Measurements from ENCODE around the gene FETUB. TPM values are rescaled to one million over a fixed set of nuclear protein-coding genes. Genes with fewer than 3 reads are reported as not detected.

The FETUB gene
- total RNA-seq, 1 donor from 2014 or later: not detected

- no peaks in the 10 kb centered on the region for H4K20me1 ChIP-seq (ENCODE audit: low read depth)
- H3K4me2 ChIP-seq: no peak overlapping the region
- DNase-seq (ENCODE audit: low spot score): no peak
- Mint-ChIP-seq H3K4me1 (peaks cover 5% of the 10 kb centered on the region), H3K27ac (no peak overlapping the region), H3K9me3 (no peaks in the 10 kb centered on the region), H3K36me3 (no peaks in the 10 kb centered on the region), H3K4me3 (no peak overlapping the region), H3K27me3 (ENCODE audit: insufficient read depth, low read depth) (peaks cover 2% of the 10 kb centered on the region)
- H3K4me1 ChIP-seq: no peaks in the 10 kb centered on the region
- no peak overlapping the region for H3K9ac ChIP-seq
- H3K9me3 ChIP-seq (ENCODE audit: low read depth): no peaks in the 10 kb centered on the region
- H3K27ac ChIP-seq: no peak overlapping the region
- peaks cover 3% of the 10 kb centered on the region for H3K27me3 ChIP-seq
- H3F3A ChIP-seq (ENCODE audit: low read depth): no peaks in the 10 kb centered on the region
- TF ChIP-seq EZH2phosphoT487 (IDR thresholded peaks at IDR 0.05) (no peak), CTCF (IDR thresholded peaks at IDR 0.05) (no peak), EZH2 (IDR thresholded peaks at IDR 0.05) (no peak)
- H3K79me2 ChIP-seq (ENCODE audit: low read depth): no peaks in the 10 kb centered on the region
- H3K4me3 ChIP-seq: no peak overlapping the region
- H3K36me3 ChIP-seq: no peaks in the 10 kb centered on the region
- H2AFZ ChIP-seq (replicated peaks): no peak overlapping the region
These were observed 42.0 kb upstream of the FETUB start for GRCh38 chr3:186598108-186598784.

GRCh38 chr3:186598794-186599141, 41.4 kb upstream of the FETUB start:
- Mint-ChIP-seq H3K4me1 (peaks cover 5% of the 10 kb centered on the region), H3K4me3 (no peak overlapping the region), H3K36me3 (no peaks in the 10 kb centered on the region), H3K9me3 (no peaks in the 10 kb centered on the region), H3K27ac (no peak overlapping the region), H3K27me3 (ENCODE audit: insufficient read depth, low read depth) (peaks cover 2% of the 10 kb centered on the region)
- Histone ChIP-seq H3K4me1 (no peaks in the 10 kb centered on the region), H3F3A (ENCODE audit: low read depth) (no peaks in the 10 kb centered on the region), H3K79me2 (ENCODE audit: low read depth) (no peaks in the 10 kb centered on the region), H3K36me3 (no peaks in the 10 kb centered on the region), H4K20me1 (ENCODE audit: low read depth) (no peaks in the 10 kb centered on the region), H3K4me3 (no peak overlapping the region), H3K9ac (no peak overlapping the region), H3K9me3 (ENCODE audit: low read depth) (no peaks in the 10 kb centered on the region), H2AFZ (replicated peaks) (no peak overlapping the region), H3K27me3 (peaks cover 3% of the 10 kb centered on the region), H3K4me2 (no peak overlapping the region), H3K27ac (no peak overlapping the region)
- TF ChIP-seq EZH2 (IDR thresholded peaks at IDR 0.05) (no peak), CTCF (IDR thresholded peaks at IDR 0.05) (no peak), EZH2phosphoT487 (IDR thresholded peaks at IDR 0.05) (no peak)
- no peak for DNase-seq (ENCODE audit: low spot score)

GRCh38 chr3:186599142-186599784, 40.9 kb upstream of the FETUB start:
- Histone ChIP-seq H3K36me3 (no peaks in the 10 kb centered on the region), H3K4me3 (no peak overlapping the region), H3K27ac (no peak overlapping the region), H3K9me3 (ENCODE audit: low read depth) (no peaks in the 10 kb centered on the region), H3K4me1 (no peaks in the 10 kb centered on the region), H3F3A (ENCODE audit: low read depth) (no peaks in the 10 kb centered on the region), H2AFZ (replicated peaks) (no peak overlapping the region), H3K4me2 (no peak overlapping the region), H3K79me2 (ENCODE audit: low read depth) (no peaks in the 10 kb centered on the region), H3K27me3 (peaks cover 3% of the 10 kb centered on the region), H3K9ac (no peak overlapping the region), H4K20me1 (ENCODE audit: low read depth) (no peaks in the 10 kb centered on the region)
- Mint-ChIP-seq H3K27ac (no peak overlapping the region), H3K36me3 (no peaks in the 10 kb centered on the region), H3K9me3 (no peaks in the 10 kb centered on the region), H3K4me3 (no peak overlapping the region), H3K4me1 (peaks cover 5% of the 10 kb centered on the region), H3K27me3 (ENCODE audit: insufficient read depth, low read depth) (peaks cover 2% of the 10 kb centered on the region)
- no peak for DNase-seq (ENCODE audit: low spot score)
- TF ChIP-seq EZH2 (IDR thresholded peaks at IDR 0.05) (no peak), EZH2phosphoT487 (IDR thresholded peaks at IDR 0.05) (no peak), CTCF (IDR thresholded peaks at IDR 0.05) (no peak)

All from neural progenitor cell (in vitro differentiated cells).